Activated CD8-positive, alpha-beta T cell treated with anti-CD3 and anti-CD28 coated beads for 36 hours (primary cell): Measurements from ENCODE around the gene PPP2R1B. TPM values are rescaled to one million over a fixed set of nuclear protein-coding genes. Genes with fewer than 3 reads are reported as not detected.

Source experiments
- ATAC-seq: fragments of 200-7000 bp; cut with Tn5 transposase; one replicate; pipeline ENCODE4 v1.10.0; 2021; ENCODE audit warnings: mild to moderate bottlenecking, moderate library complexity
- CTCF ChIA-PET: fragments of 350-600 bp; sonication (Branson Sonifier 250); formaldehyde crosslinking; loops from one replicate; lab custom pipeline; 2021; ENCODE audit warnings: antibody characterized with exemption; lab: Charles Lee
- POLR2A ChIA-PET: fragments of 350-600 bp; sonication (Branson Sonifier 250); formaldehyde crosslinking; loops from one replicate; lab custom pipeline; 2021; ENCODE audit warnings: antibody characterized with exemption; lab: Charles Lee
- DNase-seq: peaks from one replicate; pipeline ENCODE4 v3.0.0-alpha.2; 2020
- H3K27ac Mint-ChIP-seq: one replicate; pipeline ENCODE4 v1.8.0; 2021; ENCODE audit warnings: mild to moderate bottlenecking, mixed read lengths
- H3K27me3 Mint-ChIP-seq: one replicate; pipeline ENCODE4 v1.8.0; 2021; ENCODE audit warnings: mixed read lengths
- H3K36me3 Mint-ChIP-seq: one replicate; pipeline ENCODE4 v1.8.0; 2021; ENCODE audit warnings: low read depth, mixed read lengths
- H3K4me1 Mint-ChIP-seq: one replicate; pipeline ENCODE4 v1.8.0; 2021; ENCODE audit warnings: low read depth, mixed read lengths
- H3K4me3 Mint-ChIP-seq: one replicate; pipeline ENCODE4 v1.8.0; 2021; ENCODE audit warnings: mild to moderate bottlenecking, moderate library complexity, mixed read lengths
- H3K9me3 Mint-ChIP-seq: one replicate; pipeline ENCODE4 v1.8.0; 2021; ENCODE audit warnings: mixed read lengths
- intact Hi-C: fragments of 100-400 bp; cut with micrococcal nuclease; formaldehyde crosslinking; loops from one replicate; pipeline ENCODE4 v1.10.0; 2022
- total RNA-seq, 2 experiments: library from RNA; stranded (reverse); gene quantifications; one replicate each; pipeline ENCODE4 v1.2.3, GENCODE V29; 2021
- TF ChIP-seq, protein P1 (sequence below): fragments of 200-600 bp; IDR thresholded peaks from one replicate; pipeline ENCODE4 v1.8.0; 2022; ENCODE audit warnings: antibody characterized with exemption, mild to moderate bottlenecking

The PPP2R1B gene
- total RNA-seq, 2 experiments from 2014 or later: 49.7 to 54.0 TPM

DNA sequence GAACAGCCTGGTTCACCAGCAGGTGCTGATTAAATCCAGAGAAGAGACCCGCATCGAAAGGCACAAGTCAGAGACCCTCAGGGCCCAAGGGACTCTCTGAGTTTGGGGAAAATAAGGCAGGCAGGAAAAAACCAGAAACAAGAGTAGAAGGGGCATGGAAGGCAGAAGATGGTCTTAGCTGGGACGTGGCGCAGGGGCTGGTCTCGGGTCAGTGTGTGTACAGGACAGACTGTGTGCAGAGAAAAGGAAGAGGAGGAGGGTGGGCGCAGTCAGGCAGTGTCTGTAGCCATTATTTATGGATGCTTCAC is 31.3 kb downstream of the PPP2R1B start:
- TF ChIP-seq, protein P1, sequence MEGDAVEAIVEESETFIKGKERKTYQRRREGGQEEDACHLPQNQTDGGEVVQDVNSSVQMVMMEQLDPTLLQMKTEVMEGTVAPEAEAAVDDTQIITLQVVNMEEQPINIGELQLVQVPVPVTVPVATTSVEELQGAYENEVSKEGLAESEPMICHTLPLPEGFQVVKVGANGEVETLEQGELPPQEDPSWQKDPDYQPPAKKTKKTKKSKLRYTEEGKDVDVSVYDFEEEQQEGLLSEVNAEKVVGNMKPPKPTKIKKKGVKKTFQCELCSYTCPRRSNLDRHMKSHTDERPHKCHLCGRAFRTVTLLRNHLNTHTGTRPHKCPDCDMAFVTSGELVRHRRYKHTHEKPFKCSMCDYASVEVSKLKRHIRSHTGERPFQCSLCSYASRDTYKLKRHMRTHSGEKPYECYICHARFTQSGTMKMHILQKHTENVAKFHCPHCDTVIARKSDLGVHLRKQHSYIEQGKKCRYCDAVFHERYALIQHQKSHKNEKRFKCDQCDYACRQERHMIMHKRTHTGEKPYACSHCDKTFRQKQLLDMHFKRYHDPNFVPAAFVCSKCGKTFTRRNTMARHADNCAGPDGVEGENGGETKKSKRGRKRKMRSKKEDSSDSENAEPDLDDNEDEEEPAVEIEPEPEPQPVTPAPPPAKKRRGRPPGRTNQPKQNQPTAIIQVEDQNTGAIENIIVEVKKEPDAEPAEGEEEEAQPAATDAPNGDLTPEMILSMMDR: no peak
- no peaks in the 10 kb centered on the region for H3K9me3 Mint-ChIP-seq
- no peaks in the 10 kb centered on the region for H3K27me3 Mint-ChIP-seq
- H3K36me3 Mint-ChIP-seq: peaks cover 11% of the 10 kb centered on the region
- ChIA-PET CTCF (interaction anchor here (1.3 kb wide), 1 partner anchor 379 kb away, joined by 3 read pairs; no protein-coding TSS in a partner anchor), POLR2A (interaction anchor here (1.4 to 2.3 kb wide), 2 partner anchors 11 to 30 kb away, joined by 3 to 11 read pairs; no protein-coding TSS in a partner anchor)
- no peak overlapping the region for H3K27ac Mint-ChIP-seq
- no peak overlapping the region for H3K4me3 Mint-ChIP-seq
- intact Hi-C loops: no loop called here
- ATAC-seq: no peak
- no peak for DNase-seq
- H3K4me1 Mint-ChIP-seq: no peaks in the 10 kb centered on the region

DNA sequence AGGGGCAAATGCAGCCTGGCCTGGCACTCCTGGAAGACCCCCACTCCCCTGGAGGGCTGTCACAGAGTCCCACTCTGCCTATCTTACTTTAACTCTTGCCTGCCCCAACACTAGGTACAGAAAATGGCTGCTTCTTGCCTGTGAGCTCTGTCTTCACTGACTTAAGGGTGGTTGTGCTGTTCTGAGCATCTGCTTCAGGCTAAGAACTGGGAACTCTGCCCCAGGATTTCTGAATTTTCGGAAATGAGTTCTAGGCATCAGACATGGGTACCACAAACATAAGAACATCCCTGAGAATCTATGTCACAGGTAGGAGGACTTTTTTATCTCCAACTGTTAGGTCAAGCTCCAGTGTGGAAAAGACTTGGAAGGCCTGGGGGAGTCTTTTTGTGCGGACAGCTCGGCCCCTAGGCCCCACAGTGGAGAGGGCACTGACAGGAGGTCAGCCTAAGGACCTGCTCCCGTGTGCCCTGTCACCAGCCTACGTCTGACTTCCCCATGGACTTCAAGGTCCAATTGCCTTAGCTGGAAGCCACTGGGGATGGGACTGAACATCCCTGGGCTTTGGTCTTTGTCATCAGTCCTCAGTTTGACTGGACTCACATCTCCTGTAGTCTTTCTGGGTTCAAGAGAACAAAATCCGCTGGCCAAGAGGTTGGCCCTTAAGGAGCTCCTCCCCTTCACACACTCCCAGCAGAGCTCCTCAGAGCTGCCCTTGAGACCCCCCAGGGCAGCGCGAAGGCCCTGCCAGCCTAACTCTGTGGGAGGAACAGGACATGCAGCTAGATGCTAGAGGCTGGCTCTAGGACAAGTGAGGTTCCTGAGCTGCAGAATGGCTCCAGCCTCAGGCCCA is 31.9 kb downstream of the PPP2R1B start:
- TF ChIP-seq, protein P1: no peak
- Mint-ChIP-seq H3K27me3 (no peaks in the 10 kb centered on the region), H3K4me3 (no peak overlapping the region), H3K4me1 (no peaks in the 10 kb centered on the region), H3K9me3 (no peaks in the 10 kb centered on the region), H3K36me3 (peaks cover 10% of the 10 kb centered on the region), H3K27ac (no peak overlapping the region)
- intact Hi-C loops: no loop called here
- ChIA-PET POLR2A (interaction anchor here (1.4 to 2.3 kb wide), 2 partner anchors 11 to 31 kb away, joined by 3 to 11 read pairs; no protein-coding TSS in a partner anchor), CTCF (interaction anchor here (1.3 kb wide), 1 partner anchor 380 kb away, joined by 3 read pairs; no protein-coding TSS in a partner anchor)
- DNase-seq: no peak
- no peak for ATAC-seq

DNA sequence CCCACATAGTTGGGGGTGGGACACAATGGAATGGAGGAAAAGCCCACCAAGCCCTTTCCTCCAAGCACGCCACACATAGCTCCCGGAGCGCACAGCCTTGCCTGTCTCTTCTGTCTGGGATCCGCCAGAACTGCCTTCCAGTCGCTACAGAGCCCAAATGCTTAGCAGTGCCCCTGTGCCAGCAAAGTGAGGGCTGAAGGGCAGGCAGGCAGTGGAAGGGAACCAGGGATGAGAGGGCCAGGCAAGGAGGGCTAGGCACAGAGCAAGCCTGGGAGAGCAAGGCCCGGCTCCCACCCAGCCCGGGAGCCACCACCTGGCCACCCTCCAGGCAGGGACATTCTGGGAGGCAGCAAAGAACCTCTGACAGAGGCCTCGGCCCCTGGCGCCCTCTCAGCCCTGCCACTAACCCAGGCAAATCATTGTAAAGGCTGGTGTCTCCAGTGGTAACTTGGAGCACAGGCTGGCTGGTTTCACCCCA is 32.5 kb downstream of the PPP2R1B start:
- ATAC-seq: no peak
- Mint-ChIP-seq H3K36me3 (peaks cover 12% of the 10 kb centered on the region), H3K9me3 (no peaks in the 10 kb centered on the region), H3K27ac (no peak overlapping the region), H3K27me3 (no peaks in the 10 kb centered on the region), H3K4me1 (no peaks in the 10 kb centered on the region), H3K4me3 (no peak overlapping the region)
- POLR2A ChIA-PET: interaction anchor here (2.3 kb wide), 1 partner anchor 10 kb away, joined by 11 read pairs; no protein-coding TSS in a partner anchor
- DNase-seq: no peak
- TF ChIP-seq, protein P1: no peak
- intact Hi-C loops: no loop called here
- CTCF ChIA-PET: interaction anchor here (0.8 kb wide), 1 partner anchor 14 kb away, joined by 3 read pairs; no protein-coding TSS in a partner anchor

DNA sequence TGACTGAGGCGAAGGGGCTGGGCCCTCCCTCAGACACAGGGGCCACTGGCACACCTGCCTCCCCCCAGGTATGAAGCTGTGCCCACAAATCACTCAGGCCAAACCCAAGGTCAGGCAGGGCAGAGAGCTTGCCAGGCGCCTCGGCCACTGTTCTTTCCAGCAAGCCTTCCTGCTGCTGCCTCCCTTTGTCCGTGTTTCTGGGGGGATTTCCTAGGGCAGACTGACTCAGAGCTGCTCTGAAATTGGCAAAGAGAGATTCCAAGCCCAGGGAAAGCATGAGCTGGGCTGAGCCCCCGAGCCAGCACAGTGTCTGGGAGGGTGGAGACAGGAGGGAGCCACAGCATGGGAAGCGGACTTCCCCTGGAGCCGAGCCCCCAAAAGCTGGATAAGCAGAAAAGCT is 33.2 kb downstream of the PPP2R1B start:
- ATAC-seq: no peak
- TF ChIP-seq, protein P1: no peak
- intact Hi-C loops: no loop called here
- Mint-ChIP-seq H3K4me1 (no peaks in the 10 kb centered on the region), H3K36me3 (peaks cover 11% of the 10 kb centered on the region), H3K9me3 (no peaks in the 10 kb centered on the region), H3K27me3 (no peaks in the 10 kb centered on the region), H3K27ac (no peak overlapping the region), H3K4me3 (no peak overlapping the region)
- no peak for DNase-seq
- ChIA-PET CTCF (interaction anchor here (0.8 kb wide), 1 partner anchor 14 kb away, joined by 3 read pairs; no protein-coding TSS in a partner anchor), POLR2A (interaction anchor here (0.8 to 2.3 kb wide), 3 partner anchors 9 to 33 kb away, joined by 3 to 11 read pairs (median 3); partner anchors contain the start of gene PPP2R1B)

DNA sequence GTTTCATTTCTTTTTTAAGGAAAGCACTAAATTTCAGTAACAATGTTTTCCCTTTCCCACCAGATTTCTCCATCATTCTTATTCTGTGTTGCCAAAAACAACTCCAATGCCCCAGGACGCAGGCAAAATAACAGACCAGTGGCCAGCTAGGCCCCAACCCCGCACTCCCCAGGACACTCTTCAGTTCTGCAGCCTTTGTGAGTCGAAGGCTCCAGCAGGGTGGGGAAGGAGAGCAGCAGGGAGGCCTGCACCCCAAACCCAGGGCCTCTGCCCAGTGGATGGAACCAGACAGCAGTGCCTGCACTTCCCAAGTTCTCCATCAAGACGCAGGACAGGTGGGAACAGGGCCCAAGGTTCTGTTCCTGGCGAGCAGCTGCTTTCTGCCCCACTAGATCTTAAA is 34.4 kb downstream of the PPP2R1B start:
- intact Hi-C loops: no loop called here
- Mint-ChIP-seq H3K36me3 (peaks cover 6% of the 10 kb centered on the region), H3K27me3 (no peaks in the 10 kb centered on the region), H3K4me1 (no peaks in the 10 kb centered on the region), H3K4me3 (no peak overlapping the region), H3K27ac (no peak overlapping the region), H3K9me3 (no peaks in the 10 kb centered on the region)
- ChIA-PET CTCF (no interaction called here), POLR2A (no interaction called here)
- no peak for ATAC-seq
- TF ChIP-seq, protein P1: no peak
- DNase-seq: no peak
